ENCODE measurements around the gene DYRK1A. TPM values are rescaled to one million over a fixed set of nuclear protein-coding genes. Genes with fewer than 3 reads are reported as not detected.

The DYRK1A gene
- total RNA-seq, 3 donors from 2014 or later (not counting 1 experiment from before 2014, with no cell fraction given), result 149 to 166 (median 153) TPM

GRCh38 chr21:37528150-37528937 lies 161.8 kb downstream of the DYRK1A start:
- no peak overlapping the region for H3K4me3 Mint-ChIP-seq
- peaks cover 22 to 29% of the 10 kb centered on the region in 2 donors for H3K27me3 Mint-ChIP-seq (ENCODE audit: low read depth in 2 of 2)
- H3K27ac Mint-ChIP-seq, result no peak overlapping the region
- Histone ChIP-seq H3K4me3 (ENCODE audit: low read length) (no peak overlapping the region), H3K36me3 (ENCODE audit: control insufficient read depth, insufficient read depth, low read length) (no peaks in the 10 kb centered on the region), H3K27ac (ENCODE audit: low read length) (no peak overlapping the region), H3K27me3 (ENCODE audit: control insufficient read depth, insufficient read depth, low read length) (peaks cover 9% of the 10 kb centered on the region), H3K9me3 (ENCODE audit: control insufficient read depth, insufficient read depth, low read length) (no peaks in the 10 kb centered on the region), H3K4me1 (ENCODE audit: control insufficient read depth, insufficient read depth, low read length) (no peaks in the 10 kb centered on the region)
- no peak for ATAC-seq
- H3K4me1 Mint-ChIP-seq, result peaks cover 5 to 10% of the 10 kb centered on the region in 2 donors
- no peaks in the 10 kb centered on the region for H3K36me3 Mint-ChIP-seq
- H3K9me3 Mint-ChIP-seq, result no peaks in the 10 kb centered on the region
- intact Hi-C loops (cut with micrococcal nuclease), result no loop called here
- WGBS (ENCODE audit: insufficient coverage), result 91% methylated on average over 12 of the region's 12 CpGs
- no peak for DNase-seq
- no peak for TF ChIP-seq CTCF (IDR thresholded peaks at IDR 0.05)

GRCh38 chr21:37529649-37530048 lies 163.1 kb downstream of the DYRK1A start:
- H3K27ac Mint-ChIP-seq, result peak overlapping the region in 1 of 2 donors; percentile 63
- no peak for TF ChIP-seq CTCF (IDR thresholded peaks at IDR 0.05)
- intact Hi-C loops (cut with micrococcal nuclease), result no loop called here

GRCh38 chr21:37530901-37531351 lies 164.4 kb downstream of the DYRK1A start:
- no peak overlapping the region for H3K27ac Mint-ChIP-seq
- H3K4me1 Mint-ChIP-seq, result peaks cover 5 to 10% of the 10 kb centered on the region in 2 donors
- Histone ChIP-seq H3K36me3 (ENCODE audit: control insufficient read depth, insufficient read depth, low read length) (no peaks in the 10 kb centered on the region), H3K27me3 (ENCODE audit: control insufficient read depth, insufficient read depth, low read length) (peaks cover 9% of the 10 kb centered on the region), H3K4me1 (ENCODE audit: control insufficient read depth, insufficient read depth, low read length) (no peaks in the 10 kb centered on the region), H3K9me3 (ENCODE audit: control insufficient read depth, insufficient read depth, low read length) (no peaks in the 10 kb centered on the region), H3K4me3 (ENCODE audit: low read length) (no peak overlapping the region), H3K27ac (ENCODE audit: low read length) (no peak overlapping the region)
- DNase-seq (no peak), ATAC-seq (no peak)
- no peaks in the 10 kb centered on the region for H3K9me3 Mint-ChIP-seq
- H3K27me3 Mint-ChIP-seq (ENCODE audit: low read depth in 2 of 2), result peaks cover 34 to 53% of the 10 kb centered on the region in 2 donors
- H3K4me3 Mint-ChIP-seq, result no peak overlapping the region
- TF ChIP-seq CTCF (IDR thresholded peaks at IDR 0.05), result no peak
- WGBS (ENCODE audit: insufficient coverage), result 44% methylated on average over 10 of the region's 13 CpGs
- H3K36me3 Mint-ChIP-seq, result no peaks in the 10 kb centered on the region
- intact Hi-C loops (cut with micrococcal nuclease), result no loop called here

More at GRCh38 chr21:37529649-37530048, 163.1 kb downstream of the DYRK1A start:
- no peak overlapping the region for H3K27ac ChIP-seq (ENCODE audit: low read length)
- H3K27me3 Mint-ChIP-seq (ENCODE audit: low read depth in 2 of 2), result peaks cover 29 to 42% of the 10 kb centered on the region in 2 donors
- no peaks in the 10 kb centered on the region for H3K4me1 ChIP-seq (ENCODE audit: control insufficient read depth, insufficient read depth, low read length)
- no peaks in the 10 kb centered on the region for H3K36me3 ChIP-seq (ENCODE audit: control insufficient read depth, insufficient read depth, low read length)
- H3K4me1 Mint-ChIP-seq, result peaks cover 5 to 10% of the 10 kb centered on the region in 2 donors
- H3K36me3 Mint-ChIP-seq, result no peaks in the 10 kb centered on the region
- H3K27me3 ChIP-seq (ENCODE audit: control insufficient read depth, insufficient read depth, low read length), result peaks cover 9% of the 10 kb centered on the region
- H3K9me3 ChIP-seq (ENCODE audit: control insufficient read depth, insufficient read depth, low read length), result no peaks in the 10 kb centered on the region
- 55% methylated on average over 6 of the region's 6 CpGs for WGBS (ENCODE audit: insufficient coverage)
- H3K9me3 Mint-ChIP-seq, result no peaks in the 10 kb centered on the region
- no peak overlapping the region for H3K4me3 Mint-ChIP-seq
- DNase-seq (no peak), ATAC-seq (peak in 1 of 3 donors; percentile 22)
- H3K4me3 ChIP-seq (ENCODE audit: low read length), result no peak overlapping the region

Data from natural killer cell (primary cell).